AG04450 (cell line): ENCODE data around the gene TMEM234. TPM values are rescaled to one million over a fixed set of nuclear protein-coding genes. Genes with fewer than 3 reads are reported as not detected.

Experiments
- CTCF ChIA-PET: fragments of 300-600, 350-600 bp; formaldehyde crosslinking; extraction: SDS; loops from one replicate; lab custom pipeline; 2022; ENCODE audit warnings: antibody characterized with exemption, inconsistent platforms; lab: Charles Lee
- POLR2A ChIA-PET: fragments of 350-600 bp; formaldehyde crosslinking; extraction: SDS; loops from one replicate; lab custom pipeline; 2021; ENCODE audit warnings: antibody characterized with exemption, inconsistent platforms; lab: Yijun Ruan, JAX
- DNase-seq: peaks from one replicate; pipeline ENCODE4 v3.0.0-alpha.2; 2011; ENCODE audit warnings: low read depth, low spot score
- H3K27ac ChIP-seq: one replicate; pipeline ENCODE4 v1.5.1; 2012; ENCODE audit warnings: low read depth, low read length, control low read depth
- H3K27me3 ChIP-seq: one replicate; pipeline ENCODE4 v1.6.0; 2012; ENCODE audit warnings: low read length; ENCODE audit not compliant: control insufficient read depth, insufficient read depth
- H3K4me3 ChIP-seq: 2 replicates; pipeline ENCODE4 v1.5.1; 2011; ENCODE audit warnings: mild to moderate bottlenecking, low read depth, low read length, control low read depth
- H3K9me3 ChIP-seq: 2 replicates; pipeline ENCODE4 v1.5.1; 2012; ENCODE audit warnings: low read length; ENCODE audit not compliant: control insufficient read depth, insufficient read depth
- CTCF ChIP-seq: IDR thresholded peaks from 2 replicates; pipeline ENCODE4 v1.5.1; 2011; ENCODE audit warnings: low read depth, low read length, control low read depth, inconsistent platforms
- polyA plus RNA-seq: library from polyadenylated mRNA; depleted of rRNA; stranded (reverse); fragments of >200 nt; gene quantifications from 2 replicates; pipeline ENCODE4 v1.2.3, GENCODE V29; 2011

TMEM234 gene
- polyA plus RNA-seq, 1 experiment = 17.3 TPM

GRCh38 chr1:32195531-32195930, 26.6 kb downstream of the TMEM234 start:
- ChIA-PET POLR2A (interaction anchor here (0.6 to 0.7 kb wide), 2 partner anchors 81 to 84 kb away, joined by 4 to 6 read pairs; no protein-coding TSS in a partner anchor), CTCF (interaction anchor here (1.1 kb wide), 1 partner anchor 20 kb away, joined by 3 read pairs; no protein-coding TSS in a partner anchor)
- Histone ChIP-seq H3K27me3 (no peaks in the 10 kb centered on the region), H3K4me3 (no peak overlapping the region), H3K9me3 (no peaks in the 10 kb centered on the region), H3K27ac (no peak overlapping the region)
- no peak for TF ChIP-seq CTCF
- no peak for DNase-seq

GRCh38 chr1:32194984-32195383, 27.2 kb downstream of the TMEM234 start:
- Histone ChIP-seq H3K9me3 (no peaks in the 10 kb centered on the region), H3K4me3 (no peak overlapping the region), H3K27me3 (no peaks in the 10 kb centered on the region), H3K27ac (no peak overlapping the region)
- no peak for DNase-seq
- ChIA-PET POLR2A (interaction anchor here (0.6 kb wide), 1 partner anchor 80 kb away, joined by 4 read pairs; no protein-coding TSS in a partner anchor), CTCF (interaction anchor here (1.1 kb wide), 1 partner anchor 20 kb away, joined by 3 read pairs; no protein-coding TSS in a partner anchor)
- no peak for TF ChIP-seq CTCF

- no peak for DNase-seq
- ChIA-PET CTCF (no interaction called here), POLR2A (interaction anchor here (0.6 to 1.1 kb wide), 3 partner anchors 9 to 127 kb away, joined by 3 read pairs; no protein-coding TSS in a partner anchor)
- TF ChIP-seq CTCF = no peak
- H3K9me3 ChIP-seq = no peaks in the 10 kb centered on the region
- H3K27ac ChIP-seq = no peak overlapping the region
- no peak overlapping the region for H3K4me3 ChIP-seq
- H3K27me3 ChIP-seq = no peaks in the 10 kb centered on the region
Observed at GRCh38 chr1:32192220-32192948, 29.8 kb downstream of the TMEM234 start.

- POLR2A ChIA-PET = interaction anchor here (2.2 kb wide), 1 partner anchor 9 kb away, joined by 9 read pairs; no protein-coding TSS in a partner anchor
- CTCF ChIA-PET = interaction anchor here (0.6 kb wide), 1 partner anchor 61 kb away, joined by 6 read pairs; no protein-coding TSS in a partner anchor
- no peaks in the 10 kb centered on the region for H3K27me3 ChIP-seq
Observed at GRCh38 chr1:32187850-32188249, 34.3 kb downstream of the TMEM234 start.

More at GRCh38 chr1:32187850-32188249, 34.3 kb downstream of the TMEM234 start:
- Histone ChIP-seq H3K9me3 (no peaks in the 10 kb centered on the region), H3K4me3 (no peak overlapping the region), H3K27ac (no peak overlapping the region)
- TF ChIP-seq CTCF = no peak
- DNase-seq = no peak
